ENCODE results near the gene CCL2. TPM values are rescaled to one million over a fixed set of nuclear protein-coding genes. Genes with fewer than 3 reads are reported as not detected.

CCL2 gene
- total and polyA plus RNA-seq, 2 of the 8 experiments (the other 6 are each of a cell fraction or from before 2014, with no cell fraction given): 3.0 to 3.7 TPM

GRCh38 chr17:34252444-34253138, 2.5 kb upstream of the CCL2 start (continued):
- no peak for TF ChIP-seq ATF2 (IDR thresholded peaks at IDR 0.05; ENCODE audit: low read length)
- TF ChIP-seq ASH2L (IDR thresholded peaks at IDR 0.05; ENCODE audit: low read length): no peak
- TF ChIP-seq SIX5 (IDR thresholded peaks at IDR 0.05; ENCODE audit: low read depth, low read length): no peak
- no peak for TF ChIP-seq CTBP2 (IDR thresholded peaks at IDR 0.05; ENCODE audit: borderline replicate concordance, insufficient read depth, insufficient read length, low read length)
